MM.1S (cell line): ENCODE measurements around the gene MAD1L1.
A peak's percentile ranks its signal among the peaks of the same experiment; 100 is the strongest.

Experiments
- DNase-seq: peaks from one replicate; pipeline ENCODE4 v3.0.0-alpha.2; 2015
- H2AFZ ChIP-seq: fragments of 300-600 bp; sonication (generic); 2 replicates; pipeline ENCODE4 v1.6.0; 2016; ENCODE audit warnings: antibody characterized with exemption, low read length
- H3F3A ChIP-seq: fragments of 300-600 bp; sonication (generic); 2 replicates; pipeline ENCODE4 v1.6.1; 2016; ENCODE audit warnings: mild to moderate bottlenecking, antibody characterized with exemption, low read length, moderate library complexity, mixed read lengths; ENCODE audit not compliant: insufficient read depth
- H3K27ac ChIP-seq: fragments of 300-600 bp; sonication (generic); 2 replicates; pipeline ENCODE4 v1.5.1; 2016; ENCODE audit warnings: mild to moderate bottlenecking, low read length
- H3K27me3 ChIP-seq: fragments of 300-600 bp; sonication (generic); replicated peaks from 2 replicates; pipeline ENCODE4 v1.6.0; 2016; ENCODE audit warnings: low read length; ENCODE audit not compliant: insufficient read depth
- H3K36me3 ChIP-seq: fragments of 300-600 bp; sonication (generic); replicated peaks from 2 replicates; pipeline ENCODE4 v1.6.1; 2016; ENCODE audit warnings: mild to moderate bottlenecking, low read length, mixed read lengths; ENCODE audit not compliant: insufficient read depth
- H3K4me1 ChIP-seq: fragments of 300-600 bp; sonication (generic); 2 replicates; pipeline ENCODE4 v1.6.1; 2016; ENCODE audit warnings: low read length, mixed read lengths
- H3K4me2 ChIP-seq: fragments of 300-600 bp; sonication (generic); 2 replicates; pipeline ENCODE4 v1.6.0; 2016; ENCODE audit warnings: low read depth, low read length
- H3K4me3 ChIP-seq: fragments of 300-600 bp; sonication (generic); 2 replicates; pipeline ENCODE4 v1.5.1; 2016; ENCODE audit warnings: low read length, mixed read lengths
- H3K79me2 ChIP-seq: fragments of 300-600 bp; sonication (generic); 2 replicates; pipeline ENCODE4 v1.6.1; 2016; ENCODE audit warnings: mixed run types, low read length, mixed read lengths
- H3K9ac ChIP-seq: fragments of 300-600 bp; sonication (generic); 2 replicates; pipeline ENCODE4 v1.6.1; 2016; ENCODE audit warnings: low read length, mixed read lengths
- H3K9me2 ChIP-seq: fragments of 300-600 bp; sonication (generic); replicated peaks from 2 replicates; pipeline ENCODE4 v1.6.1; 2016; ENCODE audit warnings: mild to moderate bottlenecking, low read length, mixed read lengths; ENCODE audit not compliant: insufficient read depth
- H3K9me3 ChIP-seq: fragments of 300-600 bp; sonication (generic); replicated peaks from 2 replicates; pipeline ENCODE4 v1.6.1; 2016; ENCODE audit warnings: mild to moderate bottlenecking, low read length, mixed read lengths; ENCODE audit not compliant: insufficient read depth
- H4K20me1 ChIP-seq: fragments of 300-600 bp; sonication (generic); 2 replicates; pipeline ENCODE4 v1.6.1; 2016; ENCODE audit warnings: mild to moderate bottlenecking, low read length, moderate library complexity, mixed read lengths; ENCODE audit not compliant: insufficient read depth
- CTCF ChIP-seq: fragments of 300-600 bp; sonication (generic); IDR thresholded peaks from 2 replicates; pipeline ENCODE4 v1.5.1; 2016; ENCODE audit warnings: antibody characterized with exemption, low read length, mixed read lengths
- EZH2 ChIP-seq: fragments of 300-600 bp; sonication (generic); optimal IDR thresholded peaks from 2 replicates; pipeline ENCODE3; 2017; ENCODE audit warnings: low read depth, mild to moderate bottlenecking, antibody characterized with exemption, low read length, mixed read lengths
- EZH2phosphoT487 ChIP-seq: fragments of 300-600 bp; sonication (generic); IDR thresholded peaks from 2 replicates; pipeline ENCODE4 v1.6.1; 2018; ENCODE audit warnings: antibody characterized with exemption, low read length

The MAD1L1 gene

DNA sequence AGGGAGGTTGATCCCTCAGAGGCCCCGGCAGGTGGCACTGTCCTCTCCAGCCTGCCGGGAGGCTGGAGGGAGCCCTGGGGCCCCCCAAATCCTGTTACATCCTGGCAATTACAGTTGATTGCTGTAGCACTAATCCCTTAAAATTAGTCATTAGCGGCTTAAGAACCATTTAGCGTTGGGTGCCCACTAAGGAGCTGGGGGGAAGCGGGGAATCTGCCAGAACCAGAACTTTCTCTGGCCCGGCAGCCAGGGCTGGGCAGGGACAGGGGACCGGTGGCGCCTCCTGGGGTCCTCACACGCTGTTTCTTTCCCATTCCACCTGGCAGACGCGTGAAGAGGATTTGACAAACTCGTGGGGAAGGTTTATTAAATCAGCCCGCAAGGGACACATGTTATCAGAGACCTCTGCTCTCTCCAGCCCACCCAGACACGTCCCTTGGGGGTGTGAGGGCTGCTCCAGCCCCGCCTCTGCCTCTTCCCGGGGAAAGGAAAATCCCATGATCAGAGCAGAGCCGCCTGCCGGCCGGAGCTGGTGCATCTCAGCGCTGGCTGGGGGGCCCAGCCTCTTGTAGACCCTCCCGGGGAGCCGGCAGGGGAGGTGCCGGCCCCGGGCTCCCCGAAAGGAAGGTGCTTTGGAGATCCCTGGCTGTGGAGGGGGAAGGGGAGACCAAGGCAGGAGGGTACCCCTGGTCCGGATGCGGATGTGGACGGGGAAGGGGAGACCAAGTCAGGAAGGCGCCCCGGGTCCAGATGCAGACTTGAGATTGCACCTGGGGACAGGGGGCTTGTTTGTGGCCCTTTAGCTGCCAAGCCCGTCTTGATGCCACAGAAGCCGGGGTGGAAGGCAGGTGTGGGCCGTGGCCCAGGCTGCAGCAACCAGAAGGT, 420.0 kb downstream of the MAD1L1 start:
- DNase-seq = no peak
- no peaks in the 10 kb centered on the region for H3K36me3 ChIP-seq
- H3K4me2 ChIP-seq = no peak overlapping the region

DNA sequence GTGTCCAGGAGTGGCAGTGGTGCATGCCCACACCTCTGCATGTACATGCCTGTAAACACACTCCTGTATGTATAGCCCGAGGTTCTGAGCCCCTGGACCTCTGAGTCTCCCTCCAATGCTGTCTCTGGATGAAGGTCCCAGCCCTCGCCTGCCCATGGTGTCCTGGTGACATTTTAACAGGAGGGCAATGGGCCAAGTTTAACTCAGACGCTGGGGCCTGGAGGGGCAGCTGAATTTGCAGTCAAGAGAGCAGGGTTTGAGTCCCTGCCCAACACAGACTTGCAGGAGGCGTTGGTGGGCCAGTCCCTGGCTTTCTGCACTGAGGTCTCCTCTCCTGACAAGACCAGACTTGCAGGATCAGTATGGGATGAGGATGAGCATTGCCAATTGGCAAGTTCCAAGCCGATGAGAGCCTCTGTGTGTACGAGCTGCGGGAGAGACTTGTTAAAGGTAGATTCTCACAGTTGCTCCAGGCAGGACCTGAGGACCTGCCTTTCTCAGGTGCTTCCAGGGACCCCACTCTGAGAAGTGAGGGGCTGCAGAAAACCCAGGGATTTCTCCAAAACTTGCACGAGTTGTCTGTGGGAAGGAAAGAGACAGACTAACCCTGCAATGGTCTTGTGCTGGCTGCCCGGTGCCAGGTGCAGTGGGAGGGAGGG, 420.8 kb downstream of the MAD1L1 start:
- H3K27ac ChIP-seq = no peak overlapping the region
- TF ChIP-seq EZH2 = no peak
- no peak for TF ChIP-seq EZH2phosphoT487
- TF ChIP-seq CTCF = no peak
- no peaks in the 10 kb centered on the region for H3K4me1 ChIP-seq
- H3K9me3 ChIP-seq = no peaks in the 10 kb centered on the region
- no peaks in the 10 kb centered on the region; the same call in 1 of the 2 replicates for H3K27me3 ChIP-seq
- H3K9me2 ChIP-seq = no peaks in the 10 kb centered on the region
- H3K36me3 ChIP-seq = no peaks in the 10 kb centered on the region
- H3K9ac ChIP-seq = no peak overlapping the region
- H3K4me3 ChIP-seq = no peak overlapping the region
- no peaks in the 10 kb centered on the region for H4K20me1 ChIP-seq
- no peak for DNase-seq
- H3F3A ChIP-seq = no peaks in the 10 kb centered on the region
- H3K79me2 ChIP-seq = no peaks in the 10 kb centered on the region
- no peak overlapping the region for H3K4me2 ChIP-seq
- no peak overlapping the region for H2AFZ ChIP-seq

More for the DNA sequence above, 420.0 kb downstream of the MAD1L1 start:
- Histone ChIP-seq H3K4me1 (no peaks in the 10 kb centered on the region), H3K4me3 (no peak overlapping the region), H3K9ac (no peak overlapping the region), H3K79me2 (no peaks in the 10 kb centered on the region), H3K27ac (no peak overlapping the region), H3F3A (no peaks in the 10 kb centered on the region), H3K9me2 (no peaks in the 10 kb centered on the region), H2AFZ (no peak overlapping the region), H3K9me3 (no peaks in the 10 kb centered on the region), H4K20me1 (no peaks in the 10 kb centered on the region), H3K27me3 (no peaks in the 10 kb centered on the region; the same call in 1 of the 2 replicates)
- 0 out of 2 replicates have a peak, but pooled peaks have one; percentile 4 for TF ChIP-seq CTCF
- TF ChIP-seq EZH2phosphoT487 = no peak

GRCh38 chr7:1810961-1811849, 421.5 kb downstream of the MAD1L1 start:
- Histone ChIP-seq H3K9me2 (no peaks in the 10 kb centered on the region), H3K9ac (no peak overlapping the region), H3K4me1 (no peaks in the 10 kb centered on the region), H3K4me3 (no peak overlapping the region), H3K9me3 (no peaks in the 10 kb centered on the region), H3K36me3 (no peaks in the 10 kb centered on the region), H3K79me2 (no peaks in the 10 kb centered on the region), H3F3A (no peaks in the 10 kb centered on the region), H4K20me1 (no peaks in the 10 kb centered on the region), H2AFZ (no peak overlapping the region), H3K4me2 (no peak overlapping the region), H3K27me3 (peaks cover 5% of the 10 kb centered on the region), H3K27ac (no peak overlapping the region)
- DNase-seq = no peak
- TF ChIP-seq EZH2phosphoT487 (no peak), CTCF (no peak), EZH2 (no peak)
